Fibroblast of gingiva (primary cell): ENCODE results near the gene IVD.
A peak's percentile ranks its signal among the peaks of the same experiment; 100 is the strongest.

ENCODE experiments used
- DNase-seq: peaks from one replicate; pipeline ENCODE4 v3.0.0-alpha.2; 2011; ENCODE audit warnings: low read depth

IVD gene

DNA sequence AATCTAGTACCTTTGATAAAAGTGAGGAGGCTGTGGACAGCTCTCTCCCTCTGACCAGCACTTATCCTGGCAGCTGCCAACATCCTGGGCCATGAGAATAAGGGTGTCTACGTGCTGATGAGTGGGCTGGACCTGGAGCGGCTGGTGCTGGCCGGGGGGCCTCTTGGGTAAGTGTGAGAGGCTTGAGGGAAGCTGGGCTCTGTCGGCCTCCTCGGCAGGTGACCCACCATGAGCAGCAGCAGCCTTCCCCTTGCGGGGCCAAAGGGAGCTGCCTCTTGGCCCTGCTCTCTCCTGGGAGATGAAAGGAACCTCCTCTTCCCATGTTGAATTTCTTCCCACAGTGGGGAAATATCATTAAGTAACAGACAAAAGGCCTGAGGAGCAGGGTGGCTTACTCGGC lies 9.2 kb downstream of the IVD start:
- no peak for DNase-seq

DNA sequence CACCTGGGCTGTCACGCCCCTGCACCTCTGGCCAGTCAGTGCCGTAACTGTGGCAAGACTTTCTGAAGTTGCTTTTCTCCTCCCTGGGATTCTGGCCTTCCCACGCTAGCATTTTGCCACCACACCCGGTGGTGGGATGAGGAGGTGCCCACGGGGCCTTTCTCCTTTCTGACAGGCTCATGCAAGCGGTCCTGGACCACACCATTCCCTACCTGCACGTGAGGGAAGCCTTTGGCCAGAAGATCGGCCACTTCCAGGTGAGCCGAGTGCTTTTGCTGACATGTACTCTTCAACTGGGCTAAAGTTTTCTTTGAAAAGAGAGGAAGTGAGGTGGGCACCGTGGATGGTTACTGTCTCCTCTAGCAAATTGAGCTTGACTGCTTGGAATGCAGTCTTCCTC lies 9.6 kb downstream of the IVD start:
- DNase-seq = no peak

DNA sequence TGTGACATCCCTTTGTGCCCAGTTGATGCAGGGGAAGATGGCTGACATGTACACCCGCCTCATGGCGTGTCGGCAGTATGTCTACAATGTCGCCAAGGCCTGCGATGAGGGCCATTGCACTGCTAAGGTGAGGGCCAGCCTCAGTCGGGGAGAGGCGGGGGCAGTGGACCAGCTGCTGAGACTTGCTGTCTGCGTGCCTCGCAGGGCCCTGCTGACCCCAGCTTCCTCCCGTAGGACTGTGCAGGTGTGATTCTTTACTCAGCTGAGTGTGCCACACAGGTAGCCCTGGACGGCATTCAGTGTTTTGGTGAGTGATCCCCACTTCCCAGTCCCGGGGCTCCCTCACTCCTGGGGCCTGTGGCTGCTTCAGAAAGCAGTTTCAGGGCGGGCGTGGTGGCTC lies 10.5 kb downstream of the IVD start:
- DNase-seq = no peak

DNA sequence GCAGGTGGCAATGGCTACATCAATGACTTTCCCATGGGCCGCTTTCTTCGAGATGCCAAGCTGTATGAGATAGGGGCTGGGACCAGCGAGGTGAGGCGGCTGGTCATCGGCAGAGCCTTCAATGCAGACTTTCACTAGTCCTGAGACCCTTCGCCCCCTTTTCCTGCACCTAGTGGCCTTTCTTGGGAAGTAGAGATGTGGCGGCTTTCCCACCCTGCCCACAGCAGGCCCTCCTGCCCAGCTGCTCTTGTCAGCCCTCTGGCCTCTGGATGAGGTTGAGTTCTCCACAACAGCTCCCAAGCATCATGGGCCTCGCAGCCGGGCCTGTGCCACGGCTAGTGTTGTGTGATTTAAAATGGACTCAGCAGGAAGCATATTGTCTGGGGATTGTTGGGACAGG lies 12.5 kb downstream of the IVD start:
- DNase-seq = no peak

DNA sequence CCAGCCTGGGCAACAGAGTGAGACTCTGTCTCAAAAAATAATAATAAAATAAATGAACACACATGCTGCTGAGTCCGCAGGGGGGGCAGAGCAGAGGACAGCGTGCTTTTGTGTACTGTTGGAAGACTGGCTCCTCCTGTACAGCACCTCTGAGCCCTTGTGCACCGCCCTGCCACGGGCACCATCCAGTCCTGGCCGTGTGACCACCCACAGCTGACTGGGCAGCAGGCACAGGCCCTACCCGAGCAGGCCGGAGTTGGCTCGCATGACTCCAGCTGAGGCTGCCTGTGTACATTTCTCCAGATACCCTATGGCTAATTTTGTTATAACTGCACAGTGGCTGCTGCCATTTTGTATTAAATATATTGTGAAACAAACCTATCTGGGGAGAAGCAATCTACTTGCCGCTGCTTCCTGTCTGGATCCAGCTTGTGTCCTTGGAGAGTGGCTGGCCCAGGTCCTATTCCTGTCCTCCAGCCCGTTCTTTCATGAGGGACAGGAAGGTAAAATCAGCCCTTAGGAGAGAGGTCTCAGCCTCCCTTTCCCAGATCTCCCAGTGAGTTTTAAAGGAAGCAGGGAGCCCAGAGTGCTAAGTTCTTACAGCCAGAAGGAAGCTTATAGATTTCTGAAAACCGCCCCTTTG lies 14.6 kb downstream of the IVD start:
- no peak for DNase-seq

DNA sequence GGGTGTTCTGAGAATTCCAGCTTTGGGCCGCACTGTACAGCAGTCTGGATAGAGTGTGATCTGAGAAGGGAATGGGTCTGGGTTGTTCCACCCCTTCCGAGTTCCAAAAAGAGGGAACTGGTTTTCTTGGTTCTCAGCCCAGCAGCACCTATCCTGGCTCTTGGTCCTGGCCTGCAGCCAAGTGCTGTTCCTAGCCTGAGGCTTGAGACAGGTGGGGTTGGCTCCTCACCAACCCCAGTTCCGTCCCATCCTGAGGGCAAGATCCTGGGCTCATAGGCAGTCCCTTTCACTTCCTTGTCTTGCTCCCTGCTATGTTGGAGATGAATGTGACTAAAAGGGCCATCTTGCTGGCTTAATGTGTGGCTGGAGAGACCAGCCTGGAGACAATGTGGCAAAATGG lies 15.2 kb downstream of the IVD start:
- no peak for DNase-seq

DNA sequence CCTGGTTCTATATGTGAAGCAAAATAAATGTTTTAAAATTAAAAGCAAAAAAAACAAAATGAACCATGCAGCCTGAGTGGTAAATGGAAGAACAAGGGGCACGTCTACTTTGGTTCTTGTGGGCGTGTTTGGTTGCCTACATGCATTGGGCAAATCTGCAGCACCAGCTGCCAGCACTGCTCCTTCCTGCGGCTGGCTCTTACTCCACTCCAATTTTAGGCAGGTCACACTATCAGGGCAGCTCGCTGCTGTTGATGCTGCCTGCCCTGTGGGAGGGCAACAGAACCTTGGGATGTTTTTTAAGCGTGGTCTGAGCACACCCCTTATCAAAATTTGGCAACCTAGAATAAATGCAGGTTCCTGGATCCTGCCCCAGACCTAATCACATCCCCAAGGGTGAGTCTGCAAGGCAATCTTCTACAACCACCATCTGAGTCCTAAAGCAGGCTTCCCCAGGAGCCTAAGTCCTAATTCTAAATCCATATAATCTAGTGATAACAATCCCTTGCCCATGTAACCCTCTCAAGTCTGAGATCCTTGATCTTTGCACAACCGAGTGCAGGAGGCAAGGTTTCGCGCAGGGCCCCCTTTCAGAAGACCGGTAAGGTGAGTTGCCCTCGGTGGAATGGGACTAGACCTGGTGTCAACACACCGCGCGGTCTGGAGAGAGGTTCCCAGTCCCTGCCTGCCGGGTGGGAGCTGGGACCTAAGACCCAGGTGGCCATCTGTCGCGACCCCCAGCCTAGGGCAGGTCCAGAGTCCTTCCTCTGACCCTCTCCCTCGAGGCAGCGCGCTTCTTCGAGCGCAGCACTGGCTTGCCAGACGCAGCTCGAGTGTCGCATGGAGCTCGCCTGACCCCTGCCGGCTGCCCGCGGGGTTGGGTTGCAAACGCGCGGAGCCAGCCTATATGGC lies 15.9 kb downstream of the IVD start:
- DNase-seq = peak; percentile 42

DNA sequence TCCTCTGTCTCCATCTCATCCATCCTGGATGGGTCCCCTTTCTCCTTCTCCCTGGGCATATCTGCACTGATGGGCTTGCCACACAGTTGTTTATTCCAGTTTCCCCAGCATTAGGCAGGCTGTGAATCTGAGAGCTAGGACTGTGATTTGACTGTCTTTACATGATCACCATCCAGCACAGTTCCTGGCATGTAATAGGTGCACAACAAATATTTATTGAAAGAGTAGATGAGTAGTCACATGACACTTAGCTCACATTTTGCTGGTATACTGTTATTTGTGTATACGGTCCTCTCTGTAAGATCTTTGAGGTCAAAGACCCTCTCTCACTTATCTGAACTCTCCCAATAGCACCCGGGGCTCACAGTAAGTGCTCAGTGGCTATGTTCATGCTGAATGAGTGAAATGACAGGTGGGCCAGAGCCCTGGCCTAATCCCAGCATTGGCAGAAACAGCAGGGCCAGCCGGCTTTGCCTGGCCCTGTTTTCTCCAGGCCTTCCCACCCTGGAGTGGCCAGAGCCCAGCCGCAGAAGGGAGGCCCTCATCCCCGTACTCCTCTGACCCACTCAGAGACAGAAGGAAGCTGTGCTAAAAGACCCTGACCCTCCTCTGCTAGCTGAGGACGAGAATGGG lies 19.0 kb downstream of the IVD start:
- DNase-seq = no peak

DNA sequence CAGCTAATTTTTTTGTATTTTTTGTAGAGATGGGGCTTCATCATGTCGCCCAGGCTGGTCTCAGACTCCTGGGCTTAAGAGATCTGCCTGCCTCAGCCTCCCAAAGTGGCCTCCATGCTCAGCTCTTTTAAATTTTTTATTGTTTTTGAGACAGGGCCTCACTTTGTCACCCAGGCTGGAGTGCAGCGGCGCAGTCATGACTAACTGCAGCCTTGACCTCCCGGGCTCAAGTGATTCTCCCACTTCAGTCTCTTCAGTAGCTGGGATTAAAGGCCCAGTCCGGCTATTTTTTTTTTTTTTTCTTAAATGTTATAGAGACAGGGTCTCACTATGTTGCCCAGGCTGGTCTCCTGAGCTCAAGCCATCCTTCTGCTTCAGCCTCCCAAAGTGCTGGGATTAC lies 20.1 kb downstream of the IVD start:
- DNase-seq = no peak

DNA sequence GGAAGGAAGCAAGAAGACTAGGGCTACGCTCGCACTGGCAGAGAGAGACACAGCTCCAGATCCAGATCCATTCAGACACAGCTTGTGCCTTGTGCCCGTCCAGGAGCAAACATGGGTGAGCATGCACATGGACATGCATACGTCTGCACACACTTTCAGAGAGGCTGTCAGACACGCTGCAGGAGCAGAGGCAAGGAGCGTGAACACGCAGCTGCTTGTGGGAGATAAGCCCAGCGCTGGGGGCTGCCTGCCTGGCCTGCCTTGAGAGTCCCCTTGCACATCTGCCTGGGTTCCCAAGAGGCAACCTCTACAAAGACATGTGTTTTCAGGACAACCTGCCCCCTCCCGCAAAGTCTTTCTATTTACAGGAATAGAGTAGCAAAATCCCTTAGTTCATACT lies 21.6 kb downstream of the IVD start:
- no peak for DNase-seq

DNA sequence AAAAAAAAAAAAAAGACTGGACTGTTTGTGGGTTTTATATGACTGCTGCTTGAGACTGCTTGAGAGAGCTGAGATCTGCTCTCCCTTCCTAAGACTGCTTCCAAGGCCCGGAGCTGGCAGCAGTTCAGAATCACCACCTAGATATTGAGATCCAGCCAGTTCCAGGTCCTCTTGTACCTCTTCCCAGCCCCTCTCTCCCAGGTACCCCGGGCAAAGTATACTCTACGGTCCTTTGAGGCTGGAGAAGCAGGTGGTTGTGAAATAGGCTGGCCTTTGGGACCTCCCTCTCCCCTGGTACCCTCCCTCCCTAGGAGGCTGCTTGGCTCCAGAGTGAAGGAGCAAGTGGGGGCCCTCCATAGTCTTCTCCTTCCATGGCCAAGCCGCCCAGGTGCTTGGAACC lies 22.6 kb downstream of the IVD start:
- DNase-seq = no peak

DNA sequence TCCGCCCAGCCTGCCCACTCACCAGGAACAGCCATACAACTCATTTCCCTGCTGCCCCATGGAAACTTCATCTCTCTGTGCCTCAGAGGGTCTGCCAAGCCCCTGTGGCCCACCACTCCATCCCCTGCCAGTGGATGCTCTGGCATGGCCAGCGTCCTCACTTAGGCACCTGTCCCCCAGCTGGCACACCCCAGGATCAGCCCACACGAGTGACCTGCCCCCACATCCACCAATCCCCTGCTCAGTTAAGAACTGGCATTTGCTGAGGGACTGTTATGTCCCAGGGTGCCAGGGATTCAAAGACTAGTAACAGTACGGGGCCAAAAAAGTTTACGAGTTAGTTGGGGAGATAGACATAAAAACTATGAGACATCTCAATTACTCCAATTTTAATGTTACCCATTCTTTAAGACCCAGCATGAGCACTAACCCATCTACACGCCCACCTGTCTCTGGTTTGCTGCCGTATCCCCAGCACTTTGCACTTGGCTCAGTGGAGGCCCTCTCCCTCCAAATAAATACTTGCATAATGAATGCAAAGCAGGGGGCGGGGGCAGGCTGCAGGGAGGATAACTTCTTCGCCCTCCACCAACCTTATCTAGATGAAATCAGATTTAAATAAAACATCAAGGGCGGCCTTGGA lies 23.6 kb downstream of the IVD start:
- DNase-seq = no peak

DNA sequence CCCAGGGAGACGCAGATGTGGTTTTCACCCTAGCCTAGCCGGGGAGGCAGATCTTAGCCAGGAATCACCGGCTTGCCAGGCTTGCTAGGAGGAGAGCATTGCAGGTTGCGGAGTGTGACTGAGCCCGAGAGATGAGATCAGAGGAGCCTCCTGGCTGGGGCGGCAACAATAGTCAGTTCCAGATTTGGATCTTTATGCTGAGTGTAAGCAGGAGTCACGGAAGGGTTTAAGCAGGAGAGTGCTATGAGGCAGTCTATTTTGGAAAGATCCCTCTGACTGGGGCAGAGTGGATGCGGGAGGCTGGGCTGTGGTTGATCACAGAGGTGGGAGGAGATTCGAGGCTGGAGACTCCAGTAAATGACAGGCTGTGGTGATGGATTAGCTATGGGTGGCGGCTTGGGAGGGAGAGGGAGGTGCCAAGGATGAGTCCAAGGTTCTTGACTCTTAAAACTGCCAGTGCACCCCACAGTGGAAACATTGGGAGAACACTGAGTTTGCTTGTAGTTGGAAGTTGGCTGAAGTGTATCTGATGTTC lies 24.7 kb downstream of the IVD start:
- DNase-seq = no peak

DNA sequence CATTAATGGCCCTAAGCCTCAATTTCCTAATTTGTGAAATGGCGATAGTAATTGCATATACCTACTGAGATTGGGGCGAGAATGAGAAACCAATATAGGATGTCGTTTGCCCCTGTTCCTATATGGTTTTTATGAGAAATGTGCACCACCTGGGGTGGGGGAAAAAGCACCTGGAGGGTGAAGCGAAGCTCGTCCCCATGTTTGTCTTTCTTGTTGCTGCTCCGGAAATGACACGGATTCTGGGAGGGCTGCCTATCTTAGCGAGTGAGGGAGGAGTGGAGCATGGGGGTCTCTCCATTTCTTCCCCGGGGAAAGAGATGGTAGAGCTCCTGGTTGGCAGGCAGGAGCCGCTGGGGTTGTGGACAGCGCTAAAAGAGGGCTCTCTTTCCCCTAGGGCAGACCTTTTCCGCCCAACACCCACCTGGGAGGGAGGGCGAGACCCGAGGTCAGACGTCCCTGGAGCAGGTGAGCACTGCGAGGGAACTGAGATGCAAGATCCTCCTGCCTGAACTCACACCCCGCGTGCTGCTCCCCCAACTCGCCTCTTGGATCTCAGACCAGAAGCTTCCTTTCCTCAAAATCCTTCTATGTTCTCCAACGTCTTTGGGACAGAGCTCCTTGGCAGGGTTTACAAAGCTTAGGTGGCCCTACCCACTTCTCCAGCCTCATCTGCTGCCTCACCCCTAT lies 29.6 kb downstream of the IVD start:
- no peak for DNase-seq

DNA sequence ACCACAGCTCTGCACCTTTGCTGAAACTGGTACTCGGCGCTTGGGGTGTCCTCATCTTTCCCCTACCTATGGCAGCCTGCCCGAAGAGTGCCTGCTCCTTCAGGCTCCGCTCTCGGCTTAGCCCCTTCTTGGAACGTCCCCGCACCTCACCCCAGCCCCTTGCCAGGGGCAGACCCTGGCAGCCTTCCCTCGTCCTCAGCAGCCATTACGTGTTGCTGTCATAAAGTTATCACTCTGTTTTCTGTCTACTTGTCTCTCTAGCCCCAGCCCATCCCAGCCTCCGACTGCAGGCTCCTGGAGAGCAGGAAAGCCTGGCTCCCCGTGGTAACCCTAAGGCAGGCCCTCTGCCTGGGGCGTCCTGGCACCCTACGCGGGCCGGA lies 30.1 kb downstream of the IVD start:
- no peak for DNase-seq

DNA sequence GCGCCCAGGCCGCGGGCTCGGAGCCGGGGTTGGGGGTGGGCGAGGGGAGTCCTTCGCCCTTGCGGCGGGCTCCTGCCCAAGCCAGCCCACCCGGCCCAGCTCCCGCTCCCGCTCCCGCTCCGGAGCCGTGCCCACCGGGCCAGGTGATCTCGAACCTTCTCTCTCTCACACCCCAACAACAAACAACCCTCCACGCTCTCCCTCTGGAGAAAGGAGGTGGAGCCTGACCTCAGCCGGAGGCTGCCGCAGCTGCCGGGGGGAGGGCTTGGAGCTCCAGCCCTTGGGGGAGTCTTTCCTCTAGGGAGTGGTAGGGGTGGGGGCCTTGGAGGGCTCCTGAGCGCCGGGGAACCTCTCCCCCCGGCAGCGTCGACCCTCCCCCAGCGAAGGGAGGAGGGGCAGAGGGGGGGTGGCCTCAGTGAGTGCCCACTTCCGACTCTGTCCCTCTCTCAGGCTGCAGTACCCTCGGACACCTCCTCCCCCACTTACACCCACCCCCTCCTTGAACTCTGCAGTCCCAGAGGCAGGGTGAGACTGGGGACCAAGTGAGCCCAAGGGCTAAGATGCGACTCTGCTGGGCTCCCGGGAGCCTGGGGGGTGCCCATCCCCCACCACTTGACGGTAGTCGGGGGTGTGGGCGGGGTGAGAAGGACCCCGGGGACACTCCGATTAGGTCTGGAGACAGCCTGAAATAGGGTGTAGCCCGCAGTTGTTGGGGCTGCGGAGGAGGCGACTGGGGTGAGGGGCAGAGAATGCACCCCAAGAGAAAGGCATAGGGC lies 30.7 kb downstream of the IVD start:
- DNase-seq = no peak

DNA sequence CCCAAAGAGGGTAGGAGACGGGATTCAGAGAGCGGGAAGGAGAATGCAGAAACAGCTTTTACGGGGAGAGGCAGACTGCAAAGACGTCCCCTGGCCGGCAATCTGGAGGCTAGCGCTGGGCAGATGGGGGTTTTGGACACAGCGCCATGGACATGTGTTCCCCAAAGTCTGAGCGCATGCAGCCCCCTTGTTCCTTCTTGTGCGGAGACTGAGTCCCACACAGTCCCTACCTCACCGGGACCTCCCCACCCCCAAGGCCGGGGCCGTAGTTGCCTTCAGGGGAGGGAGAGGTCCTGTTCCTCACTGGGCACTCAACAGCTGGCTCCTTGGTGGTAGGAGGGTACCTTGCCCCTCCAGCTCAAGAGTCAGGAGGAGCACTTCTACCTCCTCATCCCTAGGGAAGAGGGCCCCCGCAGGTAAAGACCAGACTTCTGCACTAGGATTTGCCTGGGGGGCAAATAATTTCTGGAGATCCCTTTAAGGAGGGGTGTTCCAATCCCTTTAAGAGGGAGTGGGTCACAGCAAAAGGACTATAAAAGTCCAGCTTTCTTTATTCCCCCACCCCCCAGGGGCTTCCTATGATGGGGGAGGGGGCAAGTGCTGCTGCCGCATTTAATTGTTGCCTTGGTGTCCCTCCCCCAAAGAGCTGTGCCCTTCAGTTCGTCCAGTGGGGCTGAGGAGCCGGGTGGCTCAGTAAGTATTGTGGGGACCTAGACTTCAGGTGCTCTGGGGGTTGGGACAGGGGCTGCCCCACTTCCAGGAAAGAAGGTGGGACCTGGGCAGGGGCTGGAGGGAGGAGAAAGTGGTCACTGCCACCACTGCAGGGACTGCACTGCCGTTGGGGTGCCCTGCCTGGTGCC lies 31.5 kb downstream of the IVD start:
- no peak for DNase-seq

DNA sequence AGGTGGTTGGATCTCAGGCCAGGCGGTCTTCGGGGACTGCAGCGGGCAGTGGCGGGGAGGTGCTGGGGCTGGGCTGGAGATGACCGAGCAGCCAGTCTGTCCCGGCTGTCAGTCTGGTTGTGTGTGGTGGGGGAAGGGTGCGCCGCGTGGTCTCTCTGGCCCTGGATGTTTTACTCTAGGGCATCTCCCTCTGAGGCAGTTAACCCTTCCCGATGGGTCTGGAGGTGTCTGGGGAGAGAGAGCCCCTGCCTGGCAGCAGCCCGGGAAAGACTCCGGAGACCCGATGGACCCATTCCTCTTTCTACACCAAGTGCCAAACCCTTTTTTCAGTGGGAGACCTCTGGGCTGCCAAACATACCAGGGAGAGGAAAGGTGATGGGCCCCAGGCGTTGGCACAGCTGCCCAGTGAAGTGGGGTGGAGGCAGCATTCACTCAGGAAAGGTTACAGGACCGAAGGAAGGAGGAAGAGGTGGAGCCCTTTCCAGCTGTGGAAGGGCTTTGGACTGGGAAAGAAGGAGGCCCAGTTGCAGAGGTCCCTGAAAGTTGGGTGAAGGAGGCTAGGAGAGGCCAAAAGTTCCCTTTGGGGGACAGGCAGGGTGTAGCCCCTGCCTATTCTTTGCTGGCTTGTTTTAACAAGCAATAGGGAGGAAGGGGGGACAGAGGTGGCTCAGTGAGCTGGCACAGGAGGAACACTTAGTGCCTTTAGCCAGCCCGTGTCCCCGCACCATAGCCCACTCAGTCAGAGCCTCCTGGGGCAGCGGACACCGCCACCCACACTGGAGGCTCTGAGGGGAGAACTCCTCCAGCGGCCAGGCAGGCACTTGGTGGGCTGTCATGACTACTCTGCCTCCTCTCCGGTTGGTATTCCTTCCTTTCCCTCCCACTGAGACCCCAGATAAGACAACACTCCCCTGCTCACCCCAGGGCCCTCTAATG lies 32.4 kb downstream of the IVD start:
- DNase-seq = no peak

DNA sequence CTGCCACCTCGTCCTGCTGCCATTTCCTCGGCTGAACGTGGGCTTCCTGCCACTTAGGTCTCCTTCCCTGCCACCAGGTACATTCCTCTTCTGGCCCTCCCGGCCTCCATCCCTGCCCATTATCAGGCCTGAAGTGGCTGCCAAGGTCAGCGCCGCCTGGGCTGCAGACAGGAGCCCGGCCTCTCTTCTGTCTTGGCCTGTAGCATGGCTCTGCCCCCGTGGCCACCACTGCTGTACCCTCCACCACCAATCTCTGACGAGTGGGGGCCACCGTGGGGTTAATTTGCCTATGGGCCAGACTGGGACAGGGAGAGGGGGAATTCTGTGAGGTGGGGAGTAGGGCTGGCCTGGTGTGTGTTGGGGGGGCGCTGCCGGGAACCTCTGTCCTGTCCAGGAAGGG lies 33.1 kb downstream of the IVD start:
- no peak for DNase-seq
